ENCODE results near the gene CALML6.
A peak's percentile ranks its signal among the peaks of the same experiment; 100 is the strongest.

The CALML6 gene

GRCh38 chr1:1892079-1892762 is 22.8 kb upstream of the CALML6 start:
- no peak for DNase-seq (ENCODE audit: low read depth in 2 of 2)

- no peak for DNase-seq (ENCODE audit: low read depth in 2 of 2)
Observed at GRCh38 chr1:1892763-1893120, 22.3 kb upstream of the CALML6 start.

- DNase-seq (ENCODE audit: low read depth in 2 of 2), result no peak
Observed at GRCh38 chr1:1893291-1893985, 21.6 kb upstream of the CALML6 start.

GRCh38 chr1:1893997-1894353 is 21.1 kb upstream of the CALML6 start:
- DNase-seq (ENCODE audit: low read depth in 2 of 2), result no peak

GRCh38 chr1:1894354-1895059 is 20.6 kb upstream of the CALML6 start:
- no peak for DNase-seq (ENCODE audit: low read depth in 2 of 2)

- no peak for DNase-seq (ENCODE audit: low read depth in 2 of 2)
Observed at GRCh38 chr1:1895060-1895418, 20.0 kb upstream of the CALML6 start.

GRCh38 chr1:1895456-1896336 is 19.4 kb upstream of the CALML6 start:
- DNase-seq (ENCODE audit: low read depth in 2 of 2), result no peak

- no peak for DNase-seq (ENCODE audit: low read depth in 2 of 2)
Observed at GRCh38 chr1:1898246-1898933, 16.7 kb upstream of the CALML6 start.

GRCh38 chr1:1899266-1899966 is 15.6 kb upstream of the CALML6 start:
- DNase-seq (ENCODE audit: low read depth in 2 of 2), result no peak

GRCh38 chr1:1899967-1900327 is 15.1 kb upstream of the CALML6 start:
- no peak for DNase-seq (ENCODE audit: low read depth in 2 of 2)

GRCh38 chr1:1900883-1901640 is 14.0 kb upstream of the CALML6 start:
- DNase-seq (ENCODE audit: low read depth in 2 of 2), result no peak

- no peak for DNase-seq (ENCODE audit: low read depth in 2 of 2)
Observed at GRCh38 chr1:1901641-1902294, 13.3 kb upstream of the CALML6 start.

GRCh38 chr1:1903224-1903623 is 11.8 kb upstream of the CALML6 start:
- no peak for DNase-seq (ENCODE audit: low read depth in 2 of 2)

GRCh38 chr1:1906185-1907097 is 8.6 kb upstream of the CALML6 start:
- peak; percentile 58 to 62 for DNase-seq (ENCODE audit: low read depth in 2 of 2)

GRCh38 chr1:1907098-1907736 is 7.8 kb upstream of the CALML6 start:
- no peak for DNase-seq (ENCODE audit: low read depth in 2 of 2)

GRCh38 chr1:1908506-1908791 is 6.6 kb upstream of the CALML6 start:
- DNase-seq (ENCODE audit: low read depth in 2 of 2), result no peak

GRCh38 chr1:1910033-1910465 is 5.0 kb upstream of the CALML6 start:
- no peak for DNase-seq (ENCODE audit: low read depth in 2 of 2)

GRCh38 chr1:1910651-1911331 is 4.3 kb upstream of the CALML6 start:
- no peak for DNase-seq (ENCODE audit: low read depth in 2 of 2)
